NB4 (cell line): ENCODE measurements around the gene OTOS.

Experiments
- DNase-seq: peaks from one replicate; pipeline ENCODE4 v3.0.0; 2010; ENCODE audit warnings: low read depth
- H3K4me3 ChIP-seq: one replicate; pipeline ENCODE4 v1.5.1; 2011; ENCODE audit warnings: mild to moderate bottlenecking, low read depth, low read length, moderate library complexity
- CTCF ChIP-seq: IDR thresholded peaks from one replicate; pipeline ENCODE4 v1.5.1; 2012; ENCODE audit warnings: low read depth, low read length
- MAX ChIP-seq: IDR thresholded peaks from 2 replicates; pipeline ENCODE4 v1.6.1; 2011; ENCODE audit warnings: low read depth, low read length
- MYC ChIP-seq: IDR thresholded peaks from 2 replicates; pipeline ENCODE4 v1.6.1; 2011; ENCODE audit warnings: low read depth, low read length
- POLR2A ChIP-seq: IDR thresholded peaks from 2 replicates; pipeline ENCODE4 v1.6.1; 2011; ENCODE audit warnings: mild to moderate bottlenecking; ENCODE audit not compliant: insufficient read length; ENCODE audit errors: extremely low read depth

Gene OTOS

GRCh38 chr2:240124651-240125030 lies 15.8 kb downstream of the OTOS start:
- H3K4me3 ChIP-seq, result no peak overlapping the region
- DNase-seq, result no peak
- no peak for TF ChIP-seq POLR2A
- TF ChIP-seq CTCF, result no peak
- no peak for TF ChIP-seq MYC
- TF ChIP-seq MAX, result no peak

- TF ChIP-seq MYC, result no peak
- TF ChIP-seq POLR2A, result no peak
- TF ChIP-seq MAX, result no peak
- TF ChIP-seq CTCF, result no peak
- DNase-seq, result no peak
- H3K4me3 ChIP-seq, result no peak overlapping the region
These were observed 16.4 kb downstream of the OTOS start for GRCh38 chr2:240123821-240124650.

- DNase-seq, result no peak
- no peak overlapping the region for H3K4me3 ChIP-seq
- TF ChIP-seq POLR2A (no peak), MYC (no peak), CTCF (no peak), MAX (no peak)
These were observed 18.8 kb downstream of the OTOS start for GRCh38 chr2:240121675-240122074.

GRCh38 chr2:240121190-240121589 lies 19.3 kb downstream of the OTOS start:
- no peak for DNase-seq
- TF ChIP-seq MAX, result no peak
- TF ChIP-seq POLR2A, result no peak
- no peak for TF ChIP-seq CTCF
- no peak for TF ChIP-seq MYC
- no peak overlapping the region for H3K4me3 ChIP-seq

- DNase-seq, result no peak
- no peak overlapping the region for H3K4me3 ChIP-seq
- TF ChIP-seq POLR2A (no peak), MYC (no peak), MAX (no peak), CTCF (no peak)
These were observed 26.2 kb downstream of the OTOS start for GRCh38 chr2:240114233-240114632.
